ENCODE results near the gene TAPBPL.
"Not testable (repeated sequence)": the region's sequence is repeated elsewhere in the genome, so short reads cannot be mapped to it uniquely, and the experiment has no call there.

The TAPBPL gene

GRCh38 chr12:6464531-6464930 is 12.7 kb downstream of the TAPBPL start:
- TF ChIP-seq, protein P1, sequence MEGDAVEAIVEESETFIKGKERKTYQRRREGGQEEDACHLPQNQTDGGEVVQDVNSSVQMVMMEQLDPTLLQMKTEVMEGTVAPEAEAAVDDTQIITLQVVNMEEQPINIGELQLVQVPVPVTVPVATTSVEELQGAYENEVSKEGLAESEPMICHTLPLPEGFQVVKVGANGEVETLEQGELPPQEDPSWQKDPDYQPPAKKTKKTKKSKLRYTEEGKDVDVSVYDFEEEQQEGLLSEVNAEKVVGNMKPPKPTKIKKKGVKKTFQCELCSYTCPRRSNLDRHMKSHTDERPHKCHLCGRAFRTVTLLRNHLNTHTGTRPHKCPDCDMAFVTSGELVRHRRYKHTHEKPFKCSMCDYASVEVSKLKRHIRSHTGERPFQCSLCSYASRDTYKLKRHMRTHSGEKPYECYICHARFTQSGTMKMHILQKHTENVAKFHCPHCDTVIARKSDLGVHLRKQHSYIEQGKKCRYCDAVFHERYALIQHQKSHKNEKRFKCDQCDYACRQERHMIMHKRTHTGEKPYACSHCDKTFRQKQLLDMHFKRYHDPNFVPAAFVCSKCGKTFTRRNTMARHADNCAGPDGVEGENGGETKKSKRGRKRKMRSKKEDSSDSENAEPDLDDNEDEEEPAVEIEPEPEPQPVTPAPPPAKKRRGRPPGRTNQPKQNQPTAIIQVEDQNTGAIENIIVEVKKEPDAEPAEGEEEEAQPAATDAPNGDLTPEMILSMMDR (IDR thresholded peaks at IDR 0.05; ENCODE audit: insufficient read depth, missing control alignments): no peak
- no peak for DNase-seq (ENCODE audit: insufficient read length, low spot score)
- no peak for FAIRE-seq

DNA sequence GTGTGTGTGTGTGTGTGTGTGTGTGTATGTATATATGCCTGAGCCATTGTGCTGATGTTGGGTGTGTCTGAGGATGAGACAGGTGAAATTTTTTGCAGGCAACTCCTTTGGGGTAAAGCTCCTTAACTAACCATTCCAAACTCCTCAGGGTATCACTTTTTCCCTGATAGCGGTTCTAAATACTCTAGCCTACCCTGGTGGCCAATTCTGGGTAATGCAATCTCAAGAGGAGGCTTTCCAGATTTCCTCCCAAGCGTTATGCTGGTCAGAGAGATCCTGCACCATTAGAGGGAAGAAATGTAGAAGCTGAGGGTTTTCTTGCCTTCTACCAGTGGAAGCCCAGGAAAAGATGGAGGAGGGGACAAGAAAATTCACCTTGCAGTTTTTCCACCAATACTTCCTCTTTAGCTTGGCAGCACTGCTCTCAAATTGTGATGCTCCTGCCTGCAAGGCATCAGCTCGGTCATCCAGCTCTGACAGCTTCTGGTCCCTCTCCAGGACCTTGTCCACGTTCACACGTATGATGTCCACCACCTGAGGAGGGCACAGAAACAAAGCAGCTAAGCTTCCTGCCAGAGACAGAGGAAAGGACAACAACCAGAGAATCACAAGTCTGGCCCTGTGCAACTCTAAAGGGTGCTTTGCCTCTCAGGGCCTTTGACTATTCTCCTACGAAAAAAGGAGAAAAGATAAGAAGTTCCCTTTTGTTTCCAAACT is 13.8 kb downstream of the TAPBPL start:
- DNase-seq (ENCODE audit: insufficient read length, low spot score) (peak; percentile 79), FAIRE-seq (no peak)
- TF ChIP-seq, protein P1 (IDR thresholded peaks at IDR 0.05; ENCODE audit: insufficient read depth, missing control alignments): peak; percentile 93

- DNase-seq (ENCODE audit: insufficient read length, low spot score) (no peak), FAIRE-seq (no peak)
- TF ChIP-seq, protein P1 (IDR thresholded peaks at IDR 0.05; ENCODE audit: insufficient read depth, missing control alignments): no peak
These were observed 14.3 kb downstream of the TAPBPL start for GRCh38 chr12:6466184-6466573.

- DNase-seq (ENCODE audit: insufficient read length, low spot score); FAIRE-seq: not testable (repeated sequence)
These were observed 14.9 kb downstream of the TAPBPL start for GRCh38 chr12:6466751-6467150.

DNA sequence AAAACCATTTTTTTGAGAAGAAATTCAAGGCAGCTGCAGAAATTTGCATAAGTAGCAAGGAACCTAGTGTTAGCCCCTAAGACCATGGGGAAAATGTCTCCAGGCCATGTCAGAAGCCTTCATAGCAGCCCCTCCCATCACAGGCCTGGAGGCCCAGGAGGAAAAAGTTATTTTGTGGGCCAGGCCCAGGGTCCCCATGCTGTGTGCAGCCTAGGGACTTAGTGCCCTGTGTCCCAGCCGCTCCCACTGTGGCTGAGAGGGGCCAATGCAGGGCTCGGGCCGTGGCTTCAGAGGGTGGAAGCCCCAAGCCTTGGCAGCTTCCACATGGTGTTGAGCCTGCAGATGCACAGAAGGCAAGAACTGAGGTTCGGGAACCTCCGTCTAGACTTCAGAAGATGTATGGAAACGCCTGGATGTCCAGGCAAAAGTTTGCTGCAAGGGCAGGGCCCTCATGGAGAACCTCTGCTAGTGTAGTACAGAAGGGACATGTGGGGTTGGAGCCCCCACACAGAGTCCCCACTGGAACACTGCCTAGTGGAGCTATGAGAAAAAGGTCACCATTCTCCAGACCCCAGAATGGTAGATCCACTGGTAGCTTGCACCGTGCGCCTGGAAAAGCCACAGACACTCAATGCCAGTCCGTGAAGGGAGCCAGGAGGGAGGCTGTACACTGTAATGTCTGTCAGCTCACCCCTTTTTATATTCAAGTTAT is 15.9 kb downstream of the TAPBPL start:
- not testable (repeated sequence) for DNase-seq (ENCODE audit: insufficient read length, low spot score); FAIRE-seq

DNA sequence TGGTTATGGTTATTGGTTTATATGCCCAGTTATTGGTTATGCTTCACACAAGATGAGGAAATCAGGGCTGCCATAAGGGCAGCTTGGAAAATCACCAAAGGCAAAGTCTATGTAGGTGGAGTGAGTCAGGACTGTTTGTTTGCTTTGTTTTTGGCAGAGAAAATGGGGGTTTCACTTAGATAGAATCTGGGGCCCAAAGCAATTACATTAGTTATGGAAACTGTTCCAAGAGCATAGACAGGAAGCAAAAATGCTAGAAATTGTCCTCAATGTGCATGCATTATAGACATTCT is 16.4 kb downstream of the TAPBPL start:
- DNase-seq (ENCODE audit: insufficient read length, low spot score): no peak
- TF ChIP-seq, protein P1 (IDR thresholded peaks at IDR 0.05; ENCODE audit: insufficient read depth, missing control alignments): no peak
- FAIRE-seq: no peak

DNA sequence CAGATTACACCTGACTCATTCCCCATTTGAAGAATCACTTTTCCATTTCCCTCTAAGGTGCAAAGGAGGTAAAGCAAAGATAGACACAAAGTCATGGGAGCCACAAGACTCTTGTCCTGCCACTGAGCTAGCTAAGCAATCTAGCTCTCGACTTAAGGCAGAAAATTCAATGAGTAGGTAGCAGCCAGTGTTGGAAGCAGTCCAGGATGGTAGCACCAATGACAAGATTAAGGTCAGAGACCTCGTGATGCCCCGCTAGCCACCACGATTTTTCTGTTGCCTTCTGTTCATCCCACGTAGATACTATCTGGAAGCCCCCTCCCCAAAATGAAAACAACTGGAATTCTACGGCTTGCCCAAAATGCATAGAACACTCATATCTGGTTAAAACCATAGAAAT is 17.2 kb downstream of the TAPBPL start:
- no peak for FAIRE-seq
- DNase-seq (ENCODE audit: insufficient read length, low spot score): no peak
- TF ChIP-seq, protein P1 (IDR thresholded peaks at IDR 0.05; ENCODE audit: insufficient read depth, missing control alignments): no peak

DNA sequence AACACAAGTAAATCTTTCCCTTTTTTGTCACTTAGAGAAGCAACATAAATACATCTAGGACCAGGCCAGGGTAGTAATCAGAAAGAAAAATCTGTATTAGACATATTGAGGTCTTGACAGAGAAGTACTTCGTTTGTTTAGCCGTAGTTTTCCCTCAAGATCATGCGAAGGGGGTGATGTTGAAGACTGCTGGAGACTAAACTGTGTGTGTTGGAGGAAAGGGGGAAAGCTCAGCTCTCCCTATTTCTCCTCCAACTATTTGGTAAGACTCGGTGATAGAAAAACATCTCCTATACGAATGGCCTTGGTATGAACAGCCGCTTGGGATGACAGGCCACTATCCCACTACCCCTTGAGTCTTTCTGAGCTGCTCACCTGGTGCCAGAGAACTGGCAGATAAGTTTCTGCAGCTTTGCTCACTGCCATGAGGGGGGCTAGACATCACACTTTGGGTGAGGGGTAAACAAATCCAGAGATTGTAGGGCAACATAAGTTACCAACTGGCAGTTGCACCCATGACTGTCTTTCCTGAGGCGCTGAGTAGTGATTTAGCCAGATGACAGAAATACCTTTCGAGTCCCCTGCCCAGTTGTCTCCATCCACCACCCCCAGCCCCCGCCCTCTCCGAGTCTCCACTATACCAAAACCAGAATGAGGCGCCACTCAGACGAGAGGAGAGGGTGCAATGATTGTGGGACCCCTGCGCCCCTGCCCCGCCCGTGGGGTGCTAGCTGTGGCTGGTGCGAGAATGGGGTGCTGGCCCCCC is 17.9 kb downstream of the TAPBPL start:
- DNase-seq (ENCODE audit: insufficient read length, low spot score): no peak
- FAIRE-seq: no peak
- TF ChIP-seq, protein P1 (IDR thresholded peaks at IDR 0.05; ENCODE audit: insufficient read depth, missing control alignments): no peak
